IPS-NIHi7 (cell line): Measurements from ENCODE around the gene HSD3B2.

Source experiments
- DNase-seq: peaks from one replicate; pipeline ENCODE4 v3.0.0; 2012; ENCODE audit warnings: mixed read lengths; ENCODE audit errors: extremely low spot score

Gene HSD3B2

GRCh38 chr1:119396982-119397381 is 18.0 kb upstream of the HSD3B2 start:
- no peak for DNase-seq

GRCh38 chr1:119397986-119398385 is 17.0 kb upstream of the HSD3B2 start:
- no peak for DNase-seq

- DNase-seq, result no peak
These were observed 10.2 kb upstream of the HSD3B2 start for GRCh38 chr1:119404736-119405135.

- DNase-seq, result no peak
These were observed 5.2 kb upstream of the HSD3B2 start for GRCh38 chr1:119409731-119410130.

- DNase-seq, result no peak
These were observed 4.0 kb upstream of the HSD3B2 start for GRCh38 chr1:119410961-119411360.

- DNase-seq, result no peak
These were observed 1.2 kb downstream of the HSD3B2 start for GRCh38 chr1:119416006-119416640.

DNA sequence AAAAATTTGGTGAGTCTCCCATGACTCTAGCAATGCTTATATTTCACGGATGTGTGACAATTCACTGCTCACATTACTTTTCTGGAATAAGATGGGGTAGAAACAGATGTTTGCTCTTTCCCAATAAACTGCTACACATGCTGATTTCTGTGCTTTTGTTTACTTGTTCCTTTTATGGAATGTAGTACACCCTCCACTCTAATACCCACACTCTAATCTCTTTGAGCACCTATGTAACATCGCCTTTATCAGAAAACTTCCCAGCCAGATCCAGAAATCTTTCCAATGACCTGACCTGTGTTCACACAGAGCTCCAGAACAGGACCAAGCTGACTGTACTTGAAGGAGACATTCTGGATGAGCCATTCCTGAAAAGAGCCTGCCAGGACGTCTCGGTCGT is 4.2 kb downstream of the HSD3B2 start:
- no peak for DNase-seq

- no peak for DNase-seq
These were observed 5.7 kb downstream of the HSD3B2 start for GRCh38 chr1:119420638-119421037.

DNA sequence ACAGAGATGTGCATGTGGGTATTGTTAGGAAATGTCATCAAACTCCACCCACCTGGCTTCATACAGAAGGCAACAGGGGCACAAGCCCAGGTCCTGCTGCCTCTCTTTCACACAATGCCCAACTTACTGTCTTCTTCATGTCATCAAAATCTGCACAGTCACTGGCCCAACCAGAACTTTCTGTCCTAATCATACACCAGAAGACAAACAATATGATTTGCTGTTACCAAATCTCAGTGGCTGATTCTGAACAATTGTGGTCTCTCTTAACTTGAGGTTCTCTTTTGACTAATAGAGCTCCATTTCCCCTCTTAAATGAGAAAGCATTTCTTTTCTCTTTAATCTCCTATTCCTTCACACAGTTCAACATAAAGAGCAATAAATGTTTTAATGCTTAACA is 7.7 kb downstream of the HSD3B2 start:
- no peak for DNase-seq

DNA sequence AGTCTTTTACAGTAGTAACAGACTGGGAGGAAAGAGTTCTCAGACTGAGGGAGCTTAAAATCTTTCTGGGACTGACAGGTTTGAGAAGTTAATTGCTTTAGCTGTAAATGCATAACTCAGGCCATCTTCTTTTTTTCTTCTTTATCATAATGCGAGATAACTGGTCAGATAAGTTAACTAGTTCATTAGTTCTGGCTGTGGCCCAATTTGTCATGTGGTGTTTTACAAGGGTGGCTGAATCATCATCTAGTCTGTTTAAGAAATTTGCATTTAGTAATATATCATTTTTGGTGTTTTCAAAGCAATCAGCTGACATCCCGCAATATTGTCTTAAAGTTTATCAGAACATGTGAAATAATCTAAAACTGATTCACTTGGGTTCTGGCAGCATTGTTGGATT is 14.0 kb downstream of the HSD3B2 start:
- no peak for DNase-seq

DNA sequence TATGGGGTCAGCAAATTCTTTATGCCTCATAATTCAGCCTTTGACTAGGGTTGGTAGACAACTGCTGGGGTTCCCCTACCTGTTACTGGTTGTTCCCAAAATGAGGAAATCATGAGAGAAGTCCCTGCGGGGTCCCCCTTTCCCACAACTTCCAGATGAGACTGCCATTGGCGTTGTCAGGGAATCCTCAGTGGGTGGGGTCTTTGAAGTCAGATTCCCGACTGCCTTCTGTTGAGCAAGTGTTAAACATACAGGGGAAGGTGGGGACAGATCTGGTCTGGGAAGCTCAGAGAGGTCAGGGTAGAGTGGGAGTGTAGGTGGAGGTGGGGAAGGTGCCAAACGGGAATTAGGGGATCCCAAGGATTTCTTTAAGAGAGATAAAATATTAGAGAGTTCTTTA is 14.7 kb downstream of the HSD3B2 start:
- no peak for DNase-seq

DNA sequence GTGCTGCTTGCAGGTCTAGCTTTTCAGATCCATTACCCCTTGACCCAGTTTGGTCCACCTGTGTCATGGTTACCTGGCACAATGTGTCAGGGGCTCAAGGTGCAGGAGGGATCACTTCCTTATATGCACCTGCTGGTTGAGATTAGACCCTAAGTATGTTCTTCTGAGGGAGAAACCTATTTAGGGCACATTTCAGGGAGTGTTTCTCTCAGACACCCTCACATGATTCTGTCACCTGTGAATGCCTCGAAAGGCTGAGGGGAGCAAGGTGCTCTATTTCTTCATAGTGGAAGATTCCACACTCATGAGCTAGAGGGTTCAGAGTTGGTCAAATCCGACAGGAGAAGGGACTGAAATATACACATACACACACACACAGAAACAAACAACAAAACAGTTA is 15.5 kb downstream of the HSD3B2 start:
- DNase-seq, result no peak

DNA sequence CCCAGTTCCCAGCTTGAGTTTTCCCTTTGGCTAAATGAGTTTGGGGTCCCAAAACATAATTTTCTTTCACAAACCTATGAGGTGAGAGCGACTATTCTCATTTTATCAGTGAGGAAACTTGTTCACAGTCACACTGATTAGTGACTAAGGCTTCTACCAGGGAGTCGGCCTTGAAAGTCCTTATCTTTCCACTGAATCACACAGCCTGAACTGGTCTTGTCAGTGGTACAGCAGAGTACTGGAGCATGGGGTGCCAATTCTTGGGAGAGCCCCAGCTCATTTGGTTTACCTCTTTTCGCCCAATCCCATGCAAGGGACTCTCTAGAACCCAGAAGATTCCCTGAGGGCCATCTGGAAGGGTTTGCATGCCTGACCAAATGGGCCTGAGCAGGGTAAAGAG is 16.9 kb downstream of the HSD3B2 start:
- no peak for DNase-seq

- no peak for DNase-seq
These were observed 20.1 kb downstream of the HSD3B2 start for GRCh38 chr1:119435052-119435451.

DNA sequence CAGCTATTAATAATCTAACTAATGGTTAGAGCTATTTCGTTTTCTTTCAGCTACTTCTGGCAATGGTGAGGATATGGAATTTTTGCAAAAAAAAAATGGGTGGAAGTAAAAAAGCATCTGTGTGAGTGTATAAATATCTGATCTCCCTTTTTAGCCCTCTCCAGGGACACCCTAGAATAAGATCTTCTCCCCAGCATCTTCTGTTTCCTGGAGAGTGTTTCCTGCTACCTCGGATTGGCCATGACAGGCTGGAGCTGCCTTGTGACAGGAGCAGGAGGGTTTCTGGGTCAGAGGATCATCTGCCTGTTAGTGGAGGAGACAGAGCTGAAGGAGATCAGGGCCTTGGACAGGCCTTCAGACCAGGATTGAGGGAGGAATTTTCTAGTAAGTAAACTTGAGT is 23.8 kb downstream of the HSD3B2 start:
- DNase-seq, result no peak

DNA sequence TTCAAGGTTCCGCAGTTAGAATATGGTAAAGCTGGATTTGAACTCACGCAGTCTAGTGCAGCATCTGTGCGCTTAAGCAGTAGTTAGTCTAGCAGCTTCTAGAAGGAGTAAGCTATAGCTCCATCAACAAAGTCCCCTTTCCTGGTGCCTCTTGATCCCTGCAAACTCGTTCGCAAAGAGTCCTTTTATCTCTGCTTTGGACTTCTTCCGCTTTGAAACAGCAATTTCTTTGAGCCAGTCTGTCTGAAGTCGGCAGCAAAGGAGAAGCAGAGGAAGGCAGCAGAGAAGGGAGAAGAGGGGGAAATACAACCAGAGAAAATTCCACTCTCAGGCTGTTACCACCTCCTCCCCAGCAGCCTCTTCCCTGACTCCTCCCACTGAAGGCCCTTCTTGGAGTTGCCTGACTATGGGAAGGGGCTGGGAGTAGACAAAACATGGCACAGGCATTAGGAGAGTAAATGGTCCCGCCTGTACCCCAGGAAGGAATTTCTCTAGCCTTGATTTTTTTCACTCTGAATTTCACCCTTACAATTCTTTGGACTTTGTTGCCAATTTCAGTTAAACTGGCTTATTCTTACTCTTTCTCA is 25.9 kb downstream of the HSD3B2 start:
- peak; percentile 44 for DNase-seq

- no peak for DNase-seq
These were observed 27.8 kb downstream of the HSD3B2 start for GRCh38 chr1:119442756-119443155.

- no peak for DNase-seq
These were observed 31.4 kb downstream of the HSD3B2 start for GRCh38 chr1:119446321-119446720.

GRCh38 chr1:119447344-119448126 is 32.6 kb downstream of the HSD3B2 start:
- DNase-seq, result no peak

GRCh38 chr1:119448127-119448511 is 33.2 kb downstream of the HSD3B2 start:
- peak; percentile 49 for DNase-seq

- DNase-seq, result peak; percentile 71
These were observed 35.0 kb downstream of the HSD3B2 start for GRCh38 chr1:119449971-119450370.

DNA sequence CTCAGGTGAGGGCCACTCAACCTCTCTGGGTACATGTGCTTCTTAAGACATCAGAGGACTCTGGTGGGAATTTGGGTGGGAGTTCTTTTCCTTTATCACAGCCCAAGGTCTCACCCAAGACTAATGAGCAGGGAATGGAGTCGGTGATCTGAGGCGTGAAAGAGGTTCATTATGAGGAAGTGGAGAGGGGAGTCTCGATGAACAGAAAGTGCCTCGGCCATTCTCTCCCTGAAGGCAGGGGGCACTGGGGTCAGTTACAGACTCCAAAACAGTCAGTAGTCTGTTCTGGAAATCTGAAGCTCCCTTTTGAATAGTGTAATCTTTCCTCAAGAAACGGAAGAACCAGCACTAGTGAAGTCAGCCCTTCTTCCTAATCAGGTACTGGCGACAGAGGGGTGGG is 36.2 kb downstream of the HSD3B2 start:
- no peak for DNase-seq

GRCh38 chr1:119452091-119452490 is 37.1 kb downstream of the HSD3B2 start:
- DNase-seq, result no peak
